K562 (cell line): ENCODE results near the gene CRHR2. TPM values are rescaled to one million over a fixed set of nuclear protein-coding genes. Genes with fewer than 3 reads are reported as not detected.

Experiments used
- ATAC-seq: fragments of 200-7000 bp; cut with Tn5 transposase; 3 replicates; pipeline ENCODE4 v1.9.1; 2020; ENCODE audit warnings: moderate library complexity
- BruUV-seq: library from RNA; stranded (reverse); fragments of 400-500 nt; replicated peaks from 2 replicates; lab custom pipeline; 2021; lab: Mats Ljungman, UMichigan
- CTCF ChIA-PET: fragments of 300-600 bp; formaldehyde crosslinking; extraction: SDS; loops from one replicate; lab custom pipeline; 2021; ENCODE audit warnings: low intra/inter-chr PET ratio; lab: Yijun Ruan, JAX
- POLR2A ChIA-PET: fragments of 300-600, 350-650 bp; sonication (Branson Sonifier 250); formaldehyde crosslinking; extraction: SDS; loops from one replicate; lab custom pipeline; 2021; ENCODE audit warnings: antibody characterized with exemption, inconsistent platforms; lab: Yijun Ruan, JAX
- DNase-seq, 4 experiments: peaks; one replicate each; pipeline versions ENCODE4 v3.0.0 to v3.0.0-alpha.2; 2011 to 2018; ENCODE audit warnings: low spot score in 3 of 4, mixed read lengths in 3 of 4; ENCODE audit errors: extremely low read depth in 1 of 4
- FAIRE-seq: peaks from 2 replicates; lab custom pipeline; 2011; peaks lifted over from hg19 to GRCh38; lab: Jason Lieb, UNC
- H2AFZ ChIP-seq: 2 replicates; pipeline ENCODE4 v1.6.0; 2011; ENCODE audit warnings: low read depth, low read length, control low read depth, inconsistent platforms
- H3K27ac ChIP-seq: fragments of 200-600 bp; 3 replicates; pipeline ENCODE4 v1.8.0; 2011; ENCODE audit warnings: low read depth, mild to moderate bottlenecking, control low read depth, inconsistent platforms, low read length, moderate library complexity, mixed read lengths; ENCODE audit errors: extremely low read depth
- H3K27me3 ChIP-seq, 2 experiments: fragments of 300-600 bp in 1 of 2; 2 replicates in 1 of 2; 3 replicates in 1 of 2; pipeline versions ENCODE4 v1.6.0 to v1.8.0; 2011; ENCODE audit warnings: inconsistent platforms in 2 of 2, low read length in 2 of 2, mild to moderate bottlenecking in 1 of 2, mixed read lengths in 1 of 2, moderate library complexity in 1 of 2; ENCODE audit not compliant: control insufficient read depth in 2 of 2, insufficient read depth in 2 of 2
- H3K36me3 ChIP-seq: fragments of 300-600 bp; 3 replicates; pipeline ENCODE4 v1.8.0; 2011; ENCODE audit warnings: mild to moderate bottlenecking, low read length, inconsistent platforms; ENCODE audit not compliant: control insufficient read depth, insufficient read depth
- H3K4me1 ChIP-seq, 2 experiments: fragments of 200-600 bp in 1 of 2; replicated peaks in 1 of 2; 2 replicates in 1 of 2; 3 replicates in 1 of 2; pipeline versions ENCODE4 v1.5.1 to v1.8.0; 2011; ENCODE audit warnings: inconsistent platforms in 2 of 2, low read length in 2 of 2, mild to moderate bottlenecking in 1 of 2, mixed read lengths in 1 of 2, moderate library complexity in 1 of 2; ENCODE audit not compliant: control insufficient read depth in 2 of 2, insufficient read depth in 2 of 2
- H3K4me2 ChIP-seq: 2 replicates; pipeline ENCODE4 v1.6.1; 2011; ENCODE audit warnings: low read length, control low read depth, inconsistent platforms, mixed read lengths; ENCODE audit not compliant: insufficient read depth
- H3K4me3 ChIP-seq: fragments of 200-600 bp; sonication (generic), shearing (Covaris generic); 2 replicates; pipeline ENCODE4 v1.5.1; 2016; ENCODE audit warnings: control low read depth, inconsistent platforms
- H3K79me2 ChIP-seq: fragments of 200-600 bp; 3 replicates; pipeline ENCODE4 v1.8.0; 2011; ENCODE audit warnings: low read length, inconsistent platforms; ENCODE audit not compliant: control insufficient read depth, insufficient read depth
- H3K9ac ChIP-seq, 2 experiments: 2 replicates each; pipeline versions ENCODE4 v1.6.0 to v1.6.1; 2011; ENCODE audit warnings: low read depth in 2 of 2, low read length in 2 of 2, control low read depth in 1 of 2, inconsistent platforms in 1 of 2, mild to moderate bottlenecking in 1 of 2, mixed read lengths in 1 of 2; ENCODE audit not compliant: insufficient read depth in 1 of 2
- H3K9me1 ChIP-seq: one replicate; pipeline ENCODE4 v1.6.0; 2011; ENCODE audit warnings: inconsistent platforms, mild to moderate bottlenecking, low read length, moderate library complexity; ENCODE audit not compliant: control insufficient read depth, insufficient read depth
- H3K9me3 ChIP-seq: replicated peaks from 2 replicates; pipeline ENCODE4 v1.5.1; 2011; ENCODE audit warnings: low read depth, low read length, inconsistent platforms; ENCODE audit not compliant: control insufficient read depth, insufficient read depth
- H4K20me1 ChIP-seq: replicated peaks from 2 replicates; pipeline ENCODE4 v1.6.1; 2011; ENCODE audit warnings: low read length, inconsistent platforms, mixed read lengths; ENCODE audit not compliant: control insufficient read depth, insufficient read depth
- CBX8 ChIP-seq: fragments of 200-600 bp; sonication (generic); IDR thresholded peaks from 2 replicates; pipeline ENCODE4 v1.6.1; 2012; ENCODE audit warnings: borderline replicate concordance, mixed run types, low read depth, mild to moderate bottlenecking, moderate library complexity, mixed read lengths, low read length, control low read depth, inconsistent platforms; ENCODE audit not compliant: poor library complexity, severe bottlenecking; ENCODE audit errors: extremely low read depth
- CHD4 ChIP-seq: fragments of 200-600 bp; sonication (generic); IDR thresholded peaks from 3 replicates; pipeline ENCODE4 v1.6.1; 2012; ENCODE audit warnings: low read depth, mild to moderate bottlenecking, mixed read lengths, low read length, inconsistent platforms; ENCODE audit not compliant: insufficient read depth, insufficient replicate concordance, poor library complexity, severe bottlenecking
- EGR1 ChIP-seq: fragments of 450-650 bp; conservative IDR thresholded peaks from 2 replicates; pipeline ENCODE4 v1.6.1; 2017; ENCODE audit warnings: mild to moderate bottlenecking
- HDAC6 ChIP-seq: IDR thresholded peaks from 2 replicates; pipeline ENCODE4 v1.6.1; 2012; ENCODE audit warnings: low read depth, mild to moderate bottlenecking, control low read depth, inconsistent platforms, low read length, moderate library complexity
- HOMEZ ChIP-seq: fragments of 250-450 bp; sonication (Bioruptor Pico); IDR thresholded peaks from 2 replicates; pipeline ENCODE4 v1.4.0; 2020; ENCODE audit warnings: mild to moderate bottlenecking, moderate library complexity
- POLR2B ChIP-seq: fragments of 450-650 bp; IDR thresholded peaks from 2 replicates; pipeline ENCODE4 v1.6.1; 2018; ENCODE audit warnings: low read depth; ENCODE audit not compliant: partially characterized antibody
- SMARCB1 ChIP-seq: IDR thresholded peaks from 2 replicates; pipeline ENCODE4 v1.6.1; 2011; ENCODE audit warnings: improper control_type of control experiment, low read depth; ENCODE audit not compliant: insufficient read length
- SREBF2 ChIP-seq: sonication (generic); formaldehyde crosslinking; IDR thresholded peaks from 2 replicates; pipeline ENCODE4 v1.4.0; 2020; ENCODE audit warnings: mild to moderate bottlenecking, missing genetic modification reagents
- ZKSCAN1 ChIP-seq: fragments of 150-350 bp; IDR thresholded peaks from 2 replicates; pipeline ENCODE4 v1.6.1; 2016; ENCODE audit warnings: low read depth, low read length
- ZNF212 ChIP-seq: fragments of 450-650 bp; formaldehyde crosslinking; IDR thresholded peaks from 2 replicates; pipeline ENCODE4 v1.4.0; 2020; ENCODE audit warnings: mild to moderate bottlenecking
- WGBS: fragments of 100-300 bp; shearing (Covaris generic); methylation state at CpG from one replicate; pipeline ENCODE4 v1.1.6; 2016; ENCODE audit warnings: low coverage, mixed read lengths; ENCODE audit not compliant: insufficient coverage; ENCODE audit errors: missing lambda C conversion rate; 5-methylcytosine and 5-hydroxymethylcytosine counted together
- in situ Hi-C: fragments of 300-500 bp; cut with MboI; formaldehyde crosslinking; loops from 4 replicates; pipeline ENCODE4 v1.15.0; 2018; ENCODE audit warnings: inconsistent platforms, mixed read lengths
- intact Hi-C: fragments of 100-400 bp; cut with micrococcal nuclease; formaldehyde crosslinking; loops from 2 replicates; pipeline ENCODE4 v1.14.2; 2022
- polyA plus RNA-seq, 8 experiments: library from polyadenylated mRNA; depleted of rRNA in 4 of 8; stranded (reverse) in 5 of 8; unstranded in 3 of 8; fragments of >200 nt; fragmentation: Nextera tagmentation in 2 of 8; fragmentation: Illumina TruSeq in 1 of 8; extraction: Ambion mirVana in 2 of 8; extraction: Trizol in 1 of 8; gene quantifications; 2 replicates each; pipeline versions ENCODE4 v1.2.1 to v1.2.3, GENCODE V29; 2011 to 2014; ENCODE audit warnings: inconsistent platforms in 1 of 8, missing spikeins in 1 of 8
- total RNA-seq, 7 experiments: library from RNA; depleted of rRNA in 6 of 7; stranded (reverse); fragments of >200 nt in 6 of 7; fragmentation: Illumina TruSeq in 2 of 7; extraction: Trizol in 2 of 7; gene quantifications; 2 replicates each; pipeline versions ENCODE4 v1.2.1 to v1.2.3, GENCODE V29; 2011 to 2021; ENCODE audit warnings: low replicate concordance in 1 of 7

CRHR2 gene
- total and polyA plus RNA-seq, 9 of the 15 experiments (the other 6 are each of a cell fraction or from before 2014, with no cell fraction given): not detected

- peak; percentile 76; the same call in 1 of the 2 replicates for TF ChIP-seq ZKSCAN1
- no peak for TF ChIP-seq ZNF212 (CRISPR knock-in tag)
- TF ChIP-seq, all 486 proteins: peak for 1
- peaks cover 3% of the 10 kb centered on the region; the same call in 1 of the 2 replicates for H4K20me1 ChIP-seq
These were observed 47.5 kb downstream of the CRHR2 start for GRCh38 chr7:30634634-30635201.

GRCh38 chr7:30634193-30634626, 48.0 kb downstream of the CRHR2 start:
- intact Hi-C loops (no loop called here), in situ Hi-C loops (no loop called here)
- no peaks in the 10 kb centered on the region for H3K9me3 ChIP-seq
- ATAC-seq (peak; percentile 36), DNase-seq (no peak), FAIRE-seq (no peak)
- H3K4me1 ChIP-seq: no peaks in the 10 kb centered on the region
- TF ChIP-seq SMARCB1 (no peak), CBX8 (no peak), HDAC6 (no peak), CHD4 (no peak), EGR1 (no peak), SREBF2 (no peak), HOMEZ (no peak), POLR2B (no peak)
- H3K36me3 ChIP-seq: peaks cover 71% of the 10 kb centered on the region
- ChIA-PET POLR2A (interaction anchor here (0.5 to 2.0 kb wide), 4 partner anchors 7 to 921 kb away, joined by 3 to 6 read pairs (median 6); no protein-coding TSS in a partner anchor), CTCF (no interaction called here)
- no peak overlapping the region for H2AFZ ChIP-seq
- no peaks in the 10 kb centered on the region for H3K9me1 ChIP-seq
- H3K27ac ChIP-seq: no peak overlapping the region
- H3K4me2 ChIP-seq: no peak overlapping the region
- no peaks in the 10 kb centered on the region; the same call in 2 of the 3 replicates for H3K79me2 ChIP-seq
- WGBS: 100% methylated on average over 1 of the region's 1 CpG
- no peaks in the 10 kb centered on the region for H3K27me3 ChIP-seq
- no TSS peak for BruUV-seq
- H3K4me3 ChIP-seq: no peak overlapping the region
- H4K20me1 ChIP-seq: peaks cover 3% of the 10 kb centered on the region; the same call in 1 of the 2 replicates
- H3K9ac ChIP-seq: no peak overlapping the region

More at GRCh38 chr7:30634634-30635201, 47.5 kb downstream of the CRHR2 start:
- POLR2A ChIA-PET: interaction anchor here (0.5 to 2.0 kb wide), 7 partner anchors 8 to 922 kb away, joined by 3 to 6 read pairs (median 3); no protein-coding TSS in a partner anchor
- no peaks in the 10 kb centered on the region for H3K27me3 ChIP-seq
- H2AFZ ChIP-seq: no peak overlapping the region
- no peaks in the 10 kb centered on the region for H3K4me1 ChIP-seq
- no peak overlapping the region for H3K27ac ChIP-seq
- no peaks in the 10 kb centered on the region for H3K79me2 ChIP-seq
- H3K9ac ChIP-seq: no peak overlapping the region
- FAIRE-seq (no peak), DNase-seq (no peak), ATAC-seq (peak; percentile 28)
- no peak overlapping the region for H3K4me2 ChIP-seq
- CTCF ChIA-PET: no interaction called here
- WGBS: 95% methylated on average over 6 of the region's 6 CpGs
- intact Hi-C loops (no loop called here), in situ Hi-C loops (no loop called here)
- no peaks in the 10 kb centered on the region for H3K9me3 ChIP-seq
- no peaks in the 10 kb centered on the region for H3K9me1 ChIP-seq
- H3K36me3 ChIP-seq: peaks cover 66% of the 10 kb centered on the region
- no TSS peak for BruUV-seq
- H3K4me3 ChIP-seq: no peak overlapping the region
